AG04450 (cell line): ENCODE data around the gene SPAM1. TPM values are rescaled to one million over a fixed set of nuclear protein-coding genes. Genes with fewer than 3 reads are reported as not detected.

Experiments used
- CTCF ChIA-PET: fragments of 300-600, 350-600 bp; formaldehyde crosslinking; extraction: SDS; loops from one replicate; lab custom pipeline; 2022; ENCODE audit warnings: antibody characterized with exemption, inconsistent platforms; lab: Charles Lee
- POLR2A ChIA-PET: fragments of 350-600 bp; formaldehyde crosslinking; extraction: SDS; loops from one replicate; lab custom pipeline; 2021; ENCODE audit warnings: antibody characterized with exemption, inconsistent platforms; lab: Yijun Ruan, JAX
- DNase-seq: peaks from one replicate; pipeline ENCODE4 v3.0.0-alpha.2; 2011; ENCODE audit warnings: low read depth, low spot score
- H3K27ac ChIP-seq: one replicate; pipeline ENCODE4 v1.5.1; 2012; ENCODE audit warnings: low read depth, low read length, control low read depth
- H3K27me3 ChIP-seq: one replicate; pipeline ENCODE4 v1.6.0; 2012; ENCODE audit warnings: low read length; ENCODE audit not compliant: control insufficient read depth, insufficient read depth
- H3K4me3 ChIP-seq: 2 replicates; pipeline ENCODE4 v1.5.1; 2011; ENCODE audit warnings: mild to moderate bottlenecking, low read depth, low read length, control low read depth
- H3K9me3 ChIP-seq: 2 replicates; pipeline ENCODE4 v1.5.1; 2012; ENCODE audit warnings: low read length; ENCODE audit not compliant: control insufficient read depth, insufficient read depth
- polyA plus RNA-seq: library from polyadenylated mRNA; depleted of rRNA; stranded (reverse); fragments of >200 nt; gene quantifications from 2 replicates; pipeline ENCODE4 v1.2.3, GENCODE V29; 2011
- TF ChIP-seq, protein P1 (sequence below): IDR thresholded peaks from 2 replicates; pipeline ENCODE4 v1.5.1; 2011; ENCODE audit warnings: low read depth, low read length, control low read depth, inconsistent platforms

SPAM1 gene
- polyA plus RNA-seq, 1 experiment = not detected

DNA sequence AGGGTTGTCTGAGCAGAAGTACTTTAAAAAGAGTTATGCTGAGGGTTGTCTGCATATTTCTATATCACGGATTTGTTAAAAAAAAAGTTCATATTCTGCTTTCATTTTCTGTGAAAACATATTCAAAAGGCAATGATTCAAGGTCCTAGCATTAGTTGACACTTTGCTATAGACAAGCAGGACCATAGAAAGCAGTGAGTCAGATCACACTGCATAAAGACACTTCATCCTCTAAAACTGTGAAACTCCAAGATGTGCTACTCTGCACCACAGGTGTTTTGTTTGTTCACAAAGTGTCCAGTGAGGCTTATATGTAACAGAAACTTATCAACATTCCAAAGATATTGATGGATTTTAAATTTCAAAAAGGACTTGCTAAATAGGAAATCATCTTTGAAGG is 47.0 kb downstream of the SPAM1 start:
- CTCF ChIA-PET = no interaction called here
- Histone ChIP-seq H3K4me3 (no peak overlapping the region), H3K27ac (no peak overlapping the region), H3K27me3 (no peaks in the 10 kb centered on the region), H3K9me3 (no peaks in the 10 kb centered on the region)
- TF ChIP-seq, protein P1, sequence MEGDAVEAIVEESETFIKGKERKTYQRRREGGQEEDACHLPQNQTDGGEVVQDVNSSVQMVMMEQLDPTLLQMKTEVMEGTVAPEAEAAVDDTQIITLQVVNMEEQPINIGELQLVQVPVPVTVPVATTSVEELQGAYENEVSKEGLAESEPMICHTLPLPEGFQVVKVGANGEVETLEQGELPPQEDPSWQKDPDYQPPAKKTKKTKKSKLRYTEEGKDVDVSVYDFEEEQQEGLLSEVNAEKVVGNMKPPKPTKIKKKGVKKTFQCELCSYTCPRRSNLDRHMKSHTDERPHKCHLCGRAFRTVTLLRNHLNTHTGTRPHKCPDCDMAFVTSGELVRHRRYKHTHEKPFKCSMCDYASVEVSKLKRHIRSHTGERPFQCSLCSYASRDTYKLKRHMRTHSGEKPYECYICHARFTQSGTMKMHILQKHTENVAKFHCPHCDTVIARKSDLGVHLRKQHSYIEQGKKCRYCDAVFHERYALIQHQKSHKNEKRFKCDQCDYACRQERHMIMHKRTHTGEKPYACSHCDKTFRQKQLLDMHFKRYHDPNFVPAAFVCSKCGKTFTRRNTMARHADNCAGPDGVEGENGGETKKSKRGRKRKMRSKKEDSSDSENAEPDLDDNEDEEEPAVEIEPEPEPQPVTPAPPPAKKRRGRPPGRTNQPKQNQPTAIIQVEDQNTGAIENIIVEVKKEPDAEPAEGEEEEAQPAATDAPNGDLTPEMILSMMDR = no peak
- no peak for DNase-seq
- POLR2A ChIA-PET = no interaction called here

DNA sequence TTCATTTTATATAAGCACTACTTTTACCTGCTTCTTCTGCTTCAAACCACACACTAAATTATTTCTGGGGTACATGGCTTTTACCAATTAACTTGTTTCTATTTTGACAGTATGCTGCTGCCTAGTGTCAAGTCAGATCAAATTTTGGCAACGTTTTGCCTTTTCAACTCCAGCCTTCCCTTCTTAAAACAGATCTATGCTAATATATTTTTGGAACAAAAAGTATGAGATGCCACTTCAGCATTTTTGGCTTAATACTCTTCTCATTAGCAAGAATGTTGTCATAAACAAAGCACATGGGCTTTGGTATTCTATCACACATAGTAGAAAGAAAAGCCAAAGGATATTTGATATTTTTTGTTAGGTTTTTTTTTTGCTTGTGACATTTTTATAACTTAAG is 47.8 kb downstream of the SPAM1 start:
- DNase-seq = no peak
- ChIA-PET CTCF (no interaction called here), POLR2A (no interaction called here)
- no peak overlapping the region for H3K27ac ChIP-seq
- no peaks in the 10 kb centered on the region for H3K27me3 ChIP-seq
- H3K4me3 ChIP-seq = no peak overlapping the region
- H3K9me3 ChIP-seq = no peaks in the 10 kb centered on the region
- TF ChIP-seq, protein P1 = no peak

DNA sequence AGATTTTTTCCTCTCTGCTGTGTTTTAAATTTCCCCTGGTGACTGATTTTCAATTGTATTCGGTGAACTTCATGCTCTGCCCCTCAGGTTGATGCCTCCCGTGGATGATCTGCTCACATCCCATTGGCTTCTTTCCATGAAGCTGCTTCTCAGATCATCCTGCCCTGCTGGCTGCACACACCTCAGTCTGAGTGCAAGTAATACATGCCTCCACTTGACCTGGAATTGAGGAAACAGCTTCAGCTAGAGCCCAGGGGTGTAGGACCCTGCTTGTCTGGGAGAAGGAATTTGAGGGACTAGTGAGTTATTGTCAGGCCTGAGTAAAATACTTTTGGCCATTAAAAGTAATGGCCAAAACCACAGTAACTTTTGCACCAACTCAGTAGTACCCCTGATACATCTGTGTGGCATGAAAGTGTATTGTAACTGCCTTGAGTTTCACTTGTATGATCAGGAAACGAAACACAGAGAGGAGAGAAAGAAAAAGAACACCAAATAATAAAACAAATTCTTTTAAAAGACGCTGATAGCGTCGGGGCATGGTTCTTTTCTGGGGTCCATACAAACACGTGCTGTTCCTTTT is 49.4 kb downstream of the SPAM1 start:
- no peak overlapping the region for H3K4me3 ChIP-seq
- TF ChIP-seq, protein P1 = no peak
- H3K9me3 ChIP-seq = no peaks in the 10 kb centered on the region
- no peak for DNase-seq
- H3K27me3 ChIP-seq = no peaks in the 10 kb centered on the region
- ChIA-PET CTCF (no interaction called here), POLR2A (no interaction called here)
- H3K27ac ChIP-seq = no peak overlapping the region

DNA sequence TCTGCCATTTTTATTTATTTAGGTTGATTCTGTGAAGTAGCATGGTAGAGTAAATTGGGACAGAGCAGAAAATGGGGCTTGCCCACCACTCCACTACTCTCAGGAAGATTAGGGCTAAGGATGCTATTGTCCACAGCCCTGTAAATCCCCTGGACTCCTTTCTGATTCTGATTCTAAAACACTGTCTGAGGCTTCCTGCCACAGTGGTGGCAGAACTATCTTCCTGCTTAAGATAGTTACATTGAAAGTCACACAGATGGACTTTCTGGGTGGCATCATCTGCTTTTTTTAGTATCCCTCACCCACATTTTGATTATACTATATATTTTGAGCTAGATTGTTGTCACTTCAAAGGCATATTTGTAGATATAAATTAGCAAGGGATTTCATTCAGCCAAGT is 50.0 kb downstream of the SPAM1 start:
- POLR2A ChIA-PET = no interaction called here
- CTCF ChIA-PET = no interaction called here
- no peak for DNase-seq
- Histone ChIP-seq H3K27me3 (no peaks in the 10 kb centered on the region), H3K9me3 (no peaks in the 10 kb centered on the region), H3K4me3 (no peak overlapping the region), H3K27ac (no peak overlapping the region)
- TF ChIP-seq, protein P1 = no peak

DNA sequence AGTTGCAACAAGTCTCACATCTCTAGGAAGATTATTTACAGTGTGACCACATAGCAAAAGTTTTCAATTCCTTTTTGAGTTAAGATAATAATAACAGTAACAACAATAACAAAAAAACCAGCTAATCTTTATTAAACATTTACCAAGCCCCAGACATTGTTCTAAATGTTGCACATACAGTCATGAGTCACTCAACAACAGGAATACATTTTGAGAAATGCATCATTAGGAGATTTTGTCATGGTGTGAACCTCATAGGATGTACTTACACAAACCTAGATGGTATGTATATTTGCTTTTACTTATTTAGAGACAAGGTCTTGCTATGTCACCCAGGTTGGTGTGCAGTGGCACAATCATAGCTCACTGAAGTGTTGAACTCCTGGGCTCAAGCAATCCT is 52.0 kb downstream of the SPAM1 start:
- H3K9me3 ChIP-seq = no peaks in the 10 kb centered on the region
- POLR2A ChIA-PET = no interaction called here
- TF ChIP-seq, protein P1 = no peak
- no peak overlapping the region for H3K4me3 ChIP-seq
- CTCF ChIA-PET = no interaction called here
- no peak overlapping the region for H3K27ac ChIP-seq
- no peak for DNase-seq
- H3K27me3 ChIP-seq = no peaks in the 10 kb centered on the region
